ENCODE results near the gene C6orf62.
"Not testable (repeated sequence)": the region's sequence is repeated elsewhere in the genome, so short reads cannot be mapped to it uniquely, and the experiment has no call there.

Gene C6orf62

DNA sequence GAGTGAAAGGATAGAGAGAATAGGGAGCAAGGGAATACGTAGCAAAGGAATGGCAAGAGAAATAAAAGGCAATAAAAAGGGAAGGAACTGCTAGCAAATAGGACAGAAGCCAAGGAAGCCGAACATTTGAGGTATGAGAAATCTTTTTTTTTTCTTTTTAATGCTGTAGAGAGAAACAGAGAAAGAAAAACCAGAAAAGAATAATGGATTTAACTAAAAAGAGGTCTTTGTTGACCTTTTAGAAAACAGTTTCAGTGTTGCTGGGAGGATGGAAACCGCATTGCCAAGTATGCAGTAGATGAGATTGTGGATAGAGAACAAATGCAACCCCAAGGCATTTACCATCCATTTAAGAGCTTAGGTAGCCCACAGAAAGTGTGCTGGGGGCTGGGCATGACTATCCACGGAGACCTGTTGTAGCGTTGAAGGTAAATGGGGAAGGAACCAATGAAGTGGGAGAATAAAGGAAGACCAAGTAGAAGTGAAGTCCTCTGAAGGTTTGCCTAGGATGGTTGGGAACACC, 23.3 kb upstream of the C6orf62 start:
- DNase-seq = no peak

DNA sequence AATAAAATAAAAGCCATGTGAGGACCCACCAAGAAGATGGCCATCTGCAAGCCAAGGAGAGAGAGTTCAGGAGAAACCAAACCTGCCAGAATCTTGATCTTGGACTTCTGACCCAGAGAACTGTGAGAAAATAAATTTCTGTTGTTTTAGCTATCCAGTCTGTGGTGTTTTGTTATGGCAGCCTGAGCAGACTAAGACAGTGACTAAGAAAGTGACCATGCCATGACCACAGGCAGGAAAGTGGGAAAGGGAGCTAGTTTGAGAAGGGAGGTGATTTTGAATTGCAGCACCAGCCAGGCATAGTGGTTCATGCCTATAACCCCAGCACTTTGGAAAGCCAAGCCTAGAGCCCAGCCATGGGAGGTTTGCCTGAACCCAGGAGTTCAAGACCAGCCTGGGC, 21.9 kb upstream of the C6orf62 start:
- no peak for DNase-seq

DNA sequence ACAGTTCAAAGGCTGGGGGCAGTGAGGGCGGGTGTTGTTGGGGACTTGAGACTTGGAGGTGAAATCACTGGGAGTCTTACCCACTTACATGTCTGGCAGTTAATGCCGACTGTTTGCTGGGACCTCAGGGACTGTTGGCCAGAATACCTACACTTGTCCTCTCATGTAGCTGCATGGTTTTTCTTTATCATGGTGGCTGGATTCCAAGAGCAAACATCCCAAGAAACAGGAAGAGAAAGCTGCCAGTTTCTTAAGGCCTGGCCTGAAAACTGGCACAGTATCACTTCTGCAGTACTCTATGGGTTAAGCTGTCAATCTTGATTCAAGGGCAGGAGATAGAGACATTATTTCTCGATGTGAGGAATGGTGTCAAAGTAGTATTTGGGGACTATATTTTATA, 19.8 kb upstream of the C6orf62 start:
- peak; percentile 75 for DNase-seq

DNA sequence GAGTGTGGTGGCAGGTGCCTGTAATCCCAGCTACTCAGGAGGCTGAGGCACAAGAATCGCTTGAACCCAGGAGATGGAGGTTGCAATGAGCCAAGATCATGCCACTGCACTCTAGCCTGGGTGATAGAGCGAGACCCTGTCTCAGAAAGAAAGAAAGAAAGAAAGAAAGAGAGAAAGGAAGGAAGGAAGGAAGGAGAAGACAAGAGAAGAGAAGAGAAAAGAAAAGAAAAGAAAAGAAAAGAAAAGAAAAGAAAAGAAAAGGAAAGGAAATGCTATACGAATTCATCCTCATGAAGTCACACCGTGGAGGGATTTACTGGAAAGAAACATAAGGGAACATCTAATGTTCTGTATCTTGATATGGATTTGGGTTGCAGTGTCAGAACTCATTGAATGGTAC, 15.8 kb upstream of the C6orf62 start:
- not testable (repeated sequence) for DNase-seq

DNA sequence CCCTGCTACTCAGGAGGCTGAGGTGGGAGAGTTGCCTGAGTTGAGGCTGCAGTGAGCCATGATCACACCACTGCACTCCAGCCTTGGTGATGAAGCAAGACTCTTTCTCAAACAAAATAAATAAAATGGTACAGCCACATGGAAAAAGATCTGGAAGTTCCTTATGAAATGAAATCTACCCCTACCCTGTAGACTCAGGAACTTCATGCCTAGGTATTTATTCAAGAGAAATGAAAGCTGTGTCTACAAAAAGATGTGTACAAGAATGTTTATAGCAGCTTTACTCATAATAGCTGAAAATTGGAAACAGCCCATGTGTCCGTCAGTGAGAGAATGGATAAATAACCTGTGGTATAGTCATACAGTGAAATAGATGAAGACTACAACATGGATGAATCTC, 15.2 kb upstream of the C6orf62 start:
- DNase-seq = no peak

DNA sequence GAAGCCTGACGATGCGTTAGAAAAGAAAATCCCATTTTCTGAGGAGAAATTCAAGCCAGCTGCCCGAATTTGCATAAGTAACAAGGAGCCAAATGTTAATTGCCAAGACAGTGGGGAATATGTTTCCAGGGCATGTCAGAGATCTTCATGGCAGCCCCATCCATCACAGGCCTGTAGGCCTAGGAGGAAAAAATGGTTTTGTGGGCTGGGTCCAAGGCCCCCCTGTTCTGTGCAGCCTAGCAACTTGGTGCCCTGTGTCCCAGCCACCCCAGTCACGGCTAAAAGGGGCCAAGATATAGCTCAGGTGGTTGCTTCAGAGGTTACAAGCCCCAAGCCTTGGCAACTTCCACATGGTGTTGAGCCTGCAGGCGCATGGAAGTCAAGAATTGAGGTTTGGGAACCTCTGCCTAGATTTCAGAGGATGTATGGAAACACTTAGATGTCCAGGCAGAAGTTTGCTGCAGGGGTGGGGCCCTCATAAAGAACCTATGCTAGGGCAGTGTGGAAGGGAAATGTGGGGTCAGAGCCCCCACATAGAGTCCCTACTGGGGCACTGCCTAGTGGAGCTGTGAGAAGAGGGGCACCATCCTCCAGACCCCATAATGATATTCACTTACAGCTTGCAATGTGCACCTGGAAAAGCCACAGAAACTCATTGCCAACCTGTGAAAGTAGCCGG, 12.6 kb upstream of the C6orf62 start:
- DNase-seq = not testable (repeated sequence)

DNA sequence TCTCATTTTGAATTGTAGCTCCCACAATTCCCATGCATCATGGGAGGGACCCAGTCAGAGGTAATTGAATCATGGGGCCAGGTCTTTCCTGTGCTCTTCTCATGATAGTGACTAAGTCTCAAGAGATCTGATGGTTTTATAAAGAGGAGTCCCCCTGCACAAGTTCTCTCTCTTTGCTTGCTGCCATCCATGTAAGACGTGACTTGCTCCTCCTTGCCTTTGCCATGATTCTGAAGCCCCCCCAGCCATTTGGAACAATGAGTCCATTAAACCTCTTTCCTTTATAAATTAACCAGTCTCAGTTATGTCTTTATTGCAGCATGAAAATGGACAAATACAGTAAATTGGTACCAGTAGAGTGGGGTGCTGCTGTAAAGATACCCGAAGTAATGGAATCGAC, 11.7 kb upstream of the C6orf62 start:
- DNase-seq = not testable (repeated sequence)

DNA sequence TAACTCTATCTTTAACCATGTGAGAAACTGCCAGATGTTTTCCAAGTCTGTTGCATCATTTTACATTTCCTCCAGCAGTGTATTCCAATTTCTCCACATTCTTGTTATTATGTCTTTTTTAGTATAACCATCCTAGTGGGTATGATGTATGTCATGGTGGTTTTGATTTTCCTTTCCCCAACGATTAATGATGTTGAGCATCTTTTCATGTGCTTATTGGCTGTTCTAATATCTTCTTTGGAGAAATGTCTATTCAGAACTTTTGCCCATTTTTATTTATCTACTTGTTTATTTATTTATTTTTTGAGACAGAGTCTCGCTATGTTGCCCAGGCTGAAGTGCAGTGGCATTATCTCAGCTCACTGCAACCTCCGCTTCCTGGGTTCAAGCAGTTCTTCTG, 4.3 kb upstream of the C6orf62 start:
- no peak for DNase-seq

DNA sequence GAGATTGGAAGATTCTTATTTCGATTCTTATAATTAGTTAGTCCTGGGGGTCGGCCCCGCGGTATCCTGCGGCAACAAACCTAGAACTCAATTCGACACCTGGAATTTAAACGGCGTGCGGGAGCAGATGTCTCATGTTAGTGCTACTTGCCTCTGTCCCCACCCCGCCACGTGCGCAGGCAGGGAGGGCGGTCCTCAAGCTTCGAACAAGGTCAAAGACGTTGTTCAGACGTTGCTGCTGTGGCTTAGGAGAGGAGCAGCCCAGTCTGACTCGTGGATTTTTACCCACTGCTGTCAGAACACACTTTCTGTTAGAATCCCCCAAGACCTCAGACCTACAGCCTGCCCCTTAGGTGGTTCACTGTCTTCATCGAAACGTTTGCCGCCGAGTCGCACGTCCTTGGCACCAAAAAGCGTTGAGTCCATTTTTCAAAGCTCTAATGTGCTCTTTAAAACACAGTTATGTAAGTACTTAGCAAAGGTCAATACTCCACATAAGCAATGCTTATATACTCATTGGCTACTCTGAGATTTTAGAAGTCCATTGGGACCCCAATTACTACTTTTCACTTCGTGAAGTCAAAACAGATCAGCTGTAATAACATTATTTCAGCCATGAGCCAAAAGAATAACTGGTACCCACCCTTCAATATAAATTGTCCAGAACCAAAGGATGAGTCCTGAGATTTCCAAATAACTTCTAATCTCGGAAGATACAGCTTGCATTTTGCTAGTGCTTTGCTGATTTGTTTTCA, 2.7 kb upstream of the C6orf62 start:
- DNase-seq = peak; percentile 92

DNA sequence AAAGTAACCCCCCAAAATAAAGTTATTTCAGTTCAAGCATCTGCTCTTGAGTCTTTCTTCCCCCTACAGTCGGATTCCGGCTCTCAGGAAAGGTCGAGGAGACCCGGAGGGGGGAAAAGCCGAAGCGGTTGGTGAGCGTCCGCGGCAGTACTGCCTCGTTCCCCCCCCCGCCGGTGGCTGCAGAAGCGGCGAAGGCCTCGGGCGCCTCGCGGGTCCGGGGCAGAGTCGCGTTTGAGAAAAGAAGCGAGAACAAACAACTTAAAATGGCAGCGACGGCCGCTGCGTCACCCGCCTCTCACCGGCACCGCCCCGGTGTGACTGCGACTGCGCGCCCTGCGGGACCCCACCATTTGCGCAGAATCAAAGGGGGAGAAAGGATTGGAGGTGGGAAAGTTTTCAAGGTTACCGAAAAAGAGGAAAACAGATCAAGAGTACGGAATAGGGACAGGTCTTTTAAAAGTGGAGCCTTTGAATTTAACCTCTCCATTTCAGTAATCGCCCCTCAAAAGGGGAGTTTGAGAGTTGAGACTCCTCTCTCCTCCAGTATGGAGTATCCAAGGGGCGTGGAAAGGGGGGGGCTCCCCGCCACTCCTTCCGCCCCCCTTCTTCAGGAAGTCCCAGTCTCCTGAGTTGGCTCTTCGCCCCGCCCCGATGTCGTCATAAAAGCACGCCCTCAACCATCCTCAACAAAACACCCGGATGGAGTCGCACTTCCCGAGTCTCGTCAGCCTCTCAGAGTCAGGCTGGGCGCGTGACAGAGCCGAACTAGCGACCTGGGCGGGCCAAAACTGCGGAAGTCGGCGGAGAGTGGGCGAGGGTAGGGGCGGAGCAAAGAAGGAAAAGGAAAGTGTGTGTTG, 1.9 kb upstream of the C6orf62 start:
- peak; percentile 100 for DNase-seq

DNA sequence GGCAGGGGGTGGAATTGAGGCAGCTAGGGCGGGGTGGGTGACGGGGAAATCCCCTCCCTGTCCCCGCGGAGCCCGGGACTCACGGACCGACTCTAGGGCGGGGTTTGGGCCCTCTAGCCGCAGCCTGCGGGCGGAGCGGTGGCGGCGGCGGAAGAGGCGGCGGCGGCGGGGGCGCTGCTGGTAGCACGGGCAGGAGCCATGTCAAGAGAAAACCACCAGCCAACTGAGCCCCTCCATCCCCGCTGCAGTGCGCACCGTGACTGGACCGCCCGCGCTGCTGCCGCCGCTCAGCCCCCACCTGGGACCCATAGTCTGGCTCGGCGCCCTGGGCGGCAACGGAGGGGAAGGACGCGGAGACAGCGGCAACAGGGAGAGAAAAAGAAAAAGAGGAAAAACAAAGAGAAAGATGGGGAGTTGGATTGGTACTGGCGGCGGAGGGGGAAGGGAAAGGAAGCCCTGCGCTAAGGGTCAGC, 1.2 kb upstream of the C6orf62 start:
- DNase-seq = peak; percentile 73

DNA sequence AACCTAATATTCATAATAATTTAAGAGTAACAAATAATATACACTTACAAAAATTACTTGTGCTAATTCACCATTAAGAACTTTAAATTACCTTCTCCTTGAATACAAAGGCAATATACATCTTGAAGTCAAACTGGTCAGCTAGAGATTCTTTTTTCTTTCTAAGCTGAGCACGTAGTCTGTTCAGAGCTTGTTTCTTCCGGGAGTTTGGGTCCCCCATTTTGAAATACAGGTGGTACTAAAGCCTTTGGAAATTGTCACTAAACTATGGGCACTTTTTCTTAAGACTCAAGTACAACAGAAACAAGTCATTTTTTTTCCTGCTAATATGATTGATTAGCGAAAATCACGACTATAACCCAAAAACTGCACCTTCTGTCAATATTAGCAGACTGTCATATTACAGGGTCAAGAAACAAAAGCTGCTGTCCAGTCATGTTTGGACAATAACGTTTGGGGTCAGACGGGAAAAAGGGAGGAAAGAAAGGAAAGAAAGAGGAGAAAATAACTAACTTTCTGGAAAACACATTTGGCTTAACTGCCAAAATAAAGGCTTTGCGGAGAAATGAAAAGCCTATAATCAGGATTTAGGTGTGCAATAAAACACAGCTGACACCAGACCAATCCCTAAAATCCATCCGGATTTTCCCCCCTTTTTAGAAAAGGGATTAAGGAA, 367 bp downstream of the C6orf62 start:
- DNase-seq = no peak

DNA sequence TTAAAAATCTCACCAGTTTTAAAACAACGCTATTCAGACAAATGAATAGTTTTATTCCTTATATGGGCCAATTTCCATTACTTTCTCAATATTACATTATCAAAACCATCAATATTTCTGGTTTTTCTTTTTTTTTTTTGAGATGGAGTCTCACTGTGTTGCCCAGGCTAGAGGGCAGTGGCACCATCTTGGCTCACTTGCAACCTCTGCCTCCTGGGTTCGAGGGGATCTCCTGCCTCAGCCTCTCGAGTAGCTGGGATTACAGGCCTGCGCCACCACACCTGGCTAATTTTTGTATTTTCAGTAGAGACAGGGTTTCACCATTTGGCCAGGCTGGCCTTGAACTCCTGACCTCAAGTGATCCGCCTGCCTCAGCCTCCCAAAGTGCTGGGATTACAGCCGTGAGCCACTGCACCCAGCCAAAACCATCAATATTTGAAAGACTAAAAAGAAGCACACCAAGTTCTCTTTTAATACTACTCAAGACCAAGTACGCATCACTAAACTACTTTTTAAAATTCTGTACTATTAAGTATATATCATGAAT, 2.3 kb downstream of the C6orf62 start:
- not testable (repeated sequence) for DNase-seq

DNA sequence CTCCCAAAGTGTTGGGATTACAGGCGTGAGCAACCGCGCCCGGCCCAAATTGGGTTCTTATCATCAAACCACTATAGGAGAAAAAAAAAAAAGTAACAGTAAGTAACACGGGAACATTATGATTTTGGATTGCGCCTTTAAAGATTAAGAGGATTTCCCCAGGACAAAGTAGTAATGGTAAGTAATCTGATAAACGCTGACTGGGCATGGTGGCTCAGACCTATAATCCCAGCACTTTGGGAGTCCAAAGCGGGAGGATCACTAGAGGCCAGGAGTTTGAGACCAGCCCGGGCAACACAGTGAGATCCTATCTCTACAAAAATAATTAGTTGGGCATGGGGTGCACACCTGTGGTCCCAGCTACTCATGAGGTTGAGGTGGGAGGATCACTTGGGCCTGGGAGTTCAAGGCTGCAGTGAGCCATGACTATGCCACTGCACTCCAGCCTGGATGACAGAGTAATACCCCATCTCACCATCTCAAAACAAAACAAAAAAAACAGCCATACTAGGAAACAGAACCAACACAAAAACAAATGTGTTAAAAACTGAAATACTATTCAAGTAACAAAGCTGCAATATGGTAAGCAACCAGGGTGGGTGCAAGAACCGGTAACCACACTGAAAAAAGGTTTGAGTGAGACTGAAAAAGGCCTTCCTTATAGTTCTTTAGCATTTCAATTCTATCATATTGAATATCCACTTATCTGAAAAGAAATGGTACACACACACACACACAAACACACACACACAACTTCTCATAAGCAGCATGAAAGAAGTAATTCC, 8.2 kb downstream of the C6orf62 start:
- no peak for DNase-seq

DNA sequence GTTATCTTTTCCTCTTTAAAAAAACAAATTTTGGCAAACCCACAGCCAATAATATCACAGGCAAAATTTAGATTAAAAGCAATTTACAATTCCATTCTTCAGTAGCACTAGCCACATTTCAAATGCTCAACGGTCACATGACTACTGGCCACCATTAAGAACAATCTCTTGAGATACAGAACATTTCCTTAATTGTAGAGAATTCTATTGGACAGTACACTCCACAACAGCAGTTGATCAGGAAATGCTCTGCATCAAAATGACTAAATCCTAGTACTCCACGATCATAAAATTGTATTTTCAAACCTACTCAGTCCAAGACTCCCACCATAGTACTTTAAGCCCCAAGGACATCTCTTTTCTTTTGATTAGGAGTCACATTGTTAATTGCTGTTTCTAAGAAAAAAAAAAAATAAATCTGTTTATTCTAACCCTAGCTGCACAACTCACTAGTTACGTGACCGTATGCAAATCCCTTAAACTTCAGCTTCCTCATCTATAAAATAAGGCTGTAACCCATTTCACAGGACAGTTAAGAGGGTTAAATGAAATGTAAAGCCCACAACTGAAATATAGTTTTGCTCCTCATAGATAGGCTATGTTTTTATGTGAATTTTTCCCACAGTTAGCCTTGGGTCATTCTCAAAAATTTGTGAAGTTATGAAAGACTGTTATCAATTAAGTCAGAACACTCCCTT, 9.8 kb downstream of the C6orf62 start:
- DNase-seq = no peak

DNA sequence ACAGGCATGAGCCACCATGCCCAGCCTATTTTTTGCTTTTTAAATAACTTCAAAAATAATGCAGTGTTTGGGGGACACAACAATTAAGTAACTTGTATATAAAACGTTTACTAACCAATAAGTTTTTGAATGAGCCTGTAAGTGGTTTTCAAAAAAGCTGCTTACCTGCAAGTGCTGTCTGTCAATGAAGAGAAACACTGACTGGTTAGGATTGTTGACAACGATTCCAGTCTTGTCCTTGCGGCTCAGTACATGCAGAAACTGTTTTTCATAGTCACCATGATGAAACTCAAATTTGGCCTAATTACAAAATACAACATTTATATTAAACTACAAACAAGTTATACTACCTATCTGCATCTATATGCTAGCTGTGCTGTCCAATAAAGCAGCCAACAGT, 10.3 kb downstream of the C6orf62 start:
- DNase-seq = no peak

DNA sequence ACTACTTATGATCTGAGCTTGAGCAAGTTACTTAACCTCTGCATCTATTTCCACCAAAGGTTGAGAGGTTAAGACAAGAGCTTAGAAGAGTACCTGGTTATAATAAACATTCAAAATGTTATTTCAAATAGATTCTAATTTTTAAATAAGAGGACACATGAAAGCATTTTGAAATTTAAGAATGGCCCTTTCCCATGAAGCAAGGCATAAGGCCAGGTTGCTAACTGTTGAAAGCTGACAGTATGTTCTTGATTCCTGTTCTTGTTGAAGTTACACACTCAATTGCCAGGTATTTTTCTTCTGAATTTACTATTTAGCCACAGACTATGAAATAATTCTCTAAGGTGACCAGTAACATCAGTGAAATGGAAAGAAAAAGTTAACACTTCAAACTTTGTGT, 14.5 kb downstream of the C6orf62 start:
- DNase-seq = no peak

DNA sequence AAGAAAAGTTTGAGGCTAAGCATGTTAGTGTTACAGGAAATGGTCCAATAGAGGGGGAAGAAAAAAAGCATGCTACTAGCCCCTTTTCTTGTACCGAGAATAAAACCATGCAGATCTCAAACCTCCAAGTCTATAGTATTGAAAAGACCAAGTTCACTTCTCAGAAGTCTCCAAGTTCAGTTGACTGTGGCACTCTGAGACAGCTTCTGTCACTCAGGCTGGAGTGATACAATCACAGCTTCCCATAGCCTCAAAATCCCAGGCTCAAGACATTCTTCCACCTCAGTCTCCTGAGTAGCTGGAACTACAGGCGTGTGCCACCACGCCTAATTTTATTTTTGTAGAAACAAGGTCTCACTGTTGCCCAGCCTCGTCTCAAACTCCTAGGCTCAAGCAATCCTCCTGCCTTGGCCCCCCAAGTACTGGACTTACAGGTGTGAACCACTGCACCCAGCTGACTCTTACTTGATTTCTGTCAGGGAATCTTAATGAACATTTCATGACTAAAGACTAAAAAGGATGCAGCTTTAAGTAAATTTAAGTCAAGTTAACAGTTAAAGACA, 16.2 kb downstream of the C6orf62 start:
- DNase-seq = no peak

DNA sequence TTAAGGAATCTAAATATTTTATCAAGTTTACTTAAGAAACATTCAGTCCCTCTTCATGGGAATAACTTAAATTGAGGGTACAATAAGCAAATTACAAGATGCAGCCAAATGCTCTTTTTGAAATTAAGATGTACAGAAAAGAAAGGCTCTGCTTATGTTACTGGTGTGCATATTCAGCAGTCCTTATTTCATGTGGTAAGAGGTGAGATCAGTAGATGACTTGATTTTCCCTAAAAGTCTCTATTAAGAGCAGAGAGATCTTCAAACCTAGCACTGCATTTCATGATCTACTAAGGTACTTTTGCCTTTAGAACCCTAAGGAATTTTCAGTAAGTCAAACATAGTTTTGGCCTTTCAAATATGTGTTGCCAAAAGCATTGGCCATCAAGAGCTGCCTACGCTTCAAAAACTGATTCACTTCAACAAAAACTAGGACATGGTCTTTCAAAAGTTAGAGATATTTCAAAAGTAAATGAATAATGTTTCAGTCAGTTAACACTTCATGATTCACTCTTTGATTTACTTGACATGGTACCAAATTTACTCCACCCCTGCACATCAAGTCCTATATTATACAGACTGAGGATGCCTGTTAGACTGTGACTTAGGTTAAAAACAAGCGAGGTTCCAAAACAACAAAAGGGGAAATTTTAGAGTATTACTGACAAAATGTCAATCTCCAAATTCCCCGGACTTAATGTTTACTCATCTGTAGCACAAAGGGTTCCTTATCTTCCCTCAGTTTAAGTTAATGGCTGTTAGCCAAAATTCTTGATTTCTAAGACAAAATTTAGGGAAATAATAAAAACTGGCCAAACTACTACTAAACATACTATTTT, 19.2 kb downstream of the C6orf62 start:
- DNase-seq = no peak

DNA sequence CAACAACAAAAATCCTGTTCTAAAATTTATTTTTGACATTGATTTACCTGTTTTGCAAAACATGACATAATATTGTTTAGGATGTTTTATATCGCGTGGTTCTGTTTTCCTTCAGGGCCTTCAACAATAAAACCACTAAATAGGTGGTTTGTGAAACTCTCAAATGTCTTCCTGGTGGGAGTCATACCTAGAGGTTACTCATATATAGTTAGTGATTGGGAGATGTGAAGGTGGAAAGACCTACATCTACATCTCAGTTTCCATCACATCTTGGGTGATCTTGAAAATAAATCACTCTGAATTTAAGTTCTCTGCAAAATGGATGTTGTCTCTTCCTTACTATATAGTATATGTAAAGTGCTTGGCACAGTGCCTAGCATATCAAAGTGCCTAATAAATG, 22.9 kb downstream of the C6orf62 start:
- DNase-seq = no peak

Data from RPMI8226 (cell line).